Panc1 (cell line): ENCODE results near the gene TCP11L2.
A peak's percentile ranks its signal among the peaks of the same experiment; 100 is the strongest.

Experiments
- CTCF ChIP-seq: fragments of 450-650 bp; IDR thresholded peaks from 2 replicates; pipeline ENCODE4 v1.5.1; 2017; ENCODE audit warnings: mild to moderate bottlenecking
- POLR2AphosphoS5 ChIP-seq: IDR thresholded peaks from 2 replicates; pipeline ENCODE4 v1.6.1; 2012; ENCODE audit warnings: mild to moderate bottlenecking, low read depth, low read length, moderate library complexity
- SIN3A ChIP-seq: IDR thresholded peaks from 2 replicates; pipeline ENCODE4 v1.6.1; 2012; ENCODE audit warnings: low read depth, mild to moderate bottlenecking, low read length, moderate library complexity, borderline replicate concordance; ENCODE audit not compliant: insufficient read depth
- TCF7L2 ChIP-seq: IDR thresholded peaks from 2 replicates; pipeline ENCODE4 v1.6.1; 2011; ENCODE audit warnings: mild to moderate bottlenecking, low read depth, low read length, inconsistent platforms
- TF ChIP-seq, protein P1 (sequence below), 2 experiments: IDR thresholded peaks; 2 replicates each; pipeline ENCODE4 v1.6.1; 2011 to 2012; ENCODE audit warnings: low read depth in 2 of 2, control low read depth in 1 of 2, low read length in 1 of 2, mild to moderate bottlenecking in 1 of 2, moderate library complexity in 1 of 2; ENCODE audit not compliant: insufficient read depth in 1 of 2

- TF ChIP-seq TCF7L2, result no peak
- no peak for TF ChIP-seq POLR2AphosphoS5
- TF ChIP-seq CTCF, result peak; percentile 14
- TF ChIP-seq, protein P1, sequence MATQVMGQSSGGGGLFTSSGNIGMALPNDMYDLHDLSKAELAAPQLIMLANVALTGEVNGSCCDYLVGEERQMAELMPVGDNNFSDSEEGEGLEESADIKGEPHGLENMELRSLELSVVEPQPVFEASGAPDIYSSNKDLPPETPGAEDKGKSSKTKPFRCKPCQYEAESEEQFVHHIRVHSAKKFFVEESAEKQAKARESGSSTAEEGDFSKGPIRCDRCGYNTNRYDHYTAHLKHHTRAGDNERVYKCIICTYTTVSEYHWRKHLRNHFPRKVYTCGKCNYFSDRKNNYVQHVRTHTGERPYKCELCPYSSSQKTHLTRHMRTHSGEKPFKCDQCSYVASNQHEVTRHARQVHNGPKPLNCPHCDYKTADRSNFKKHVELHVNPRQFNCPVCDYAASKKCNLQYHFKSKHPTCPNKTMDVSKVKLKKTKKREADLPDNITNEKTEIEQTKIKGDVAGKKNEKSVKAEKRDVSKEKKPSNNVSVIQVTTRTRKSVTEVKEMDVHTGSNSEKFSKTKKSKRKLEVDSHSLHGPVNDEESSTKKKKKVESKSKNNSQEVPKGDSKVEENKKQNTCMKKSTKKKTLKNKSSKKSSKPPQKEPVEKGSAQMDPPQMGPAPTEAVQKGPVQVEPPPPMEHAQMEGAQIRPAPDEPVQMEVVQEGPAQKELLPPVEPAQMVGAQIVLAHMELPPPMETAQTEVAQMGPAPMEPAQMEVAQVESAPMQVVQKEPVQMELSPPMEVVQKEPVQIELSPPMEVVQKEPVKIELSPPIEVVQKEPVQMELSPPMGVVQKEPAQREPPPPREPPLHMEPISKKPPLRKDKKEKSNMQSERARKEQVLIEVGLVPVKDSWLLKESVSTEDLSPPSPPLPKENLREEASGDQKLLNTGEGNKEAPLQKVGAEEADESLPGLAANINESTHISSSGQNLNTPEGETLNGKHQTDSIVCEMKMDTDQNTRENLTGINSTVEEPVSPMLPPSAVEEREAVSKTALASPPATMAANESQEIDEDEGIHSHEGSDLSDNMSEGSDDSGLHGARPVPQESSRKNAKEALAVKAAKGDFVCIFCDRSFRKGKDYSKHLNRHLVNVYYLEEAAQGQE (IDR thresholded peaks at IDR 0.05; ENCODE audit: insufficient read depth in 1 of 2, low read depth in 2 of 2, low read length in 1 of 2), result no peak
- no peak for TF ChIP-seq SIN3A
These were observed 778 bp downstream of the TCP11L2 start for GRCh38 chr12:106303202-106303820.
